Measurements from ENCODE around the gene RFT1.
A peak's percentile ranks its signal among the peaks of the same experiment; 100 is the strongest.
"Not testable (repeated sequence)": the region's sequence is repeated elsewhere in the genome, so short reads cannot be mapped to it uniquely, and the experiment has no call there.

The RFT1 gene

GRCh38 chr3:53162672-53163443, 32.6 kb upstream of the RFT1 start:
- DNase-seq = no peak

DNA sequence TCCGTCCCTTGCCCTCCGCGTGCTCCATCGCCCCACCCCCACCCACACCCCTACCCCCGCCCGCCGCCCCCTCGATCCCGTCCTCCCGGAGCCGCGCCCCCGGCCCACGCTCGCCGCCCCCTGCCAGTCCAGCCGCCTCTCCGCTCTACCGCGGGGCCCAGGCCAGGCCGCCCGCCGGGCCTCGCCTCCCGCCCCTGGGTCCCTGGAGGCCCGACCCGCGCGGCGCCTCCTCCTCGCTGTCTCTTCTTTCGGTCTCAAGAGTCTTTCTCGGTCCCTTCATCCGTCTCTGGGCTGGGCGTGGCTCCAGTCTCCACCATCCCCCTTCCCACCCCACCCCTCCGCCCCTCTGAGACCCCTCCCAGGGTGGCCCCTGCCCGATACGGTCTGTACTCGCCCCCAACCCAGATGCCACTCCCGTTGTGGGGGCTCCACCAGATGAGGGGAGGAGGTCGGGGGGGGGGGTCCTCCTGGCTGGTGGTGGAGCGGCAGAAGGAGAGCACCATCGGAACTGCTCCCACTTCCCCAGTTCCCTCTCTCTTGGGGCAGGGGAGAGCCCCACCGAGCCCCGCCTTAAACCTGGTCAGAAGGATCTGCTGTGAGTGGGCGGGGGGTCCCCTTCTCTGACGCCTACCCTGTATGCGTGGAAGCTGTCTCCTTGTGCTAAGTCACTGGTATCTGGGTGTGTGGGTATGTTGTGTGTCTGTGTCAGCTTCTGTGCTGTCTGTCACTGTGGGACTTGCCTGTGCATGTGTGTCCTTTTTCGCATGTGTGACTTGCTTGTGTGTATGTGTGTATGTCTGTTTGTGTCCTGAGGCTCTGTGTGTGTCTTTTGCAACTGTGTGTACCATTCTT, 31.8 kb upstream of the RFT1 start:
- DNase-seq = peak; percentile 3

- DNase-seq = no peak
Measured at GRCh38 chr3:53161450-53161819, 31.2 kb upstream of the RFT1 start.

DNA sequence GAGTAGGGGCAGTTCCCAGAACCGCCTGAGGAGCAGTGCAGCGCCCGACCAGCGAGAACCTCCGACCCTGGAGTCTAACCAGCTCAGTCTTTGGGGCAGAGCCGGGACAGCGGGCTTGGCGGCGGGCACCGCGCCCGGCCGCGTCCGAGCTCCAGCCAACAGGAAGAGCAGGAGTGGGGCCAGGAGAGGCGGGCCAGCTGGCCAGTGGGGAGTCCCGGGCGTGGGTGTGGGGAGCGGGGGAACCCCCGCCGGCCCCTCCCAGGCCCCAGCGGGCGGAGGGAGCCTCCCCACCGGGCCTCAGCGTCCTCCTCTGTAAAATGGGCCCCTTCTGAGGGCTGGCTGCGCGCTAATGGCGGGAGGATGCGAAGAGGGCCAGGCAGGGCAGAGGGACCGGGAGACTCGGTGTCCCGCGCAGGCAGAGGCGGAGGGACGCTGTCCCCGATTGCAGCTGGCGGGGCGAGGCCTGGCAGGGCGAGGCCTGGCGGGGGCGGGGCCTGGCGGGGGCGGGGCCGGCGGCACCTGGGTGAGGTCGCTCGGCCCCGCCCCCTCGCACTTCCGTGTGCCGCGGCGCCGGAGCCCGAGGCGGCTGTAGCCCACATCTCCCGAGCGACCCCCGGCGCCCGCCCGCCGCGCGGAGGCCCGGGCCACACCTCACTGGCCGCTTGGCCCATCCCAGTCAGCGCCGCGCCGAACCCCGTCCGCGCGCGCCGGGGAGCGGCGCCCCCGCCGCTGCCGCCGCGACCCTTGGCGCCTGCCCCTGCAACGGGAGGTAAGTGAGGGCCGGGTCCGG, 30.6 kb upstream of the RFT1 start, which contains the start of gene PRKCD:
TSS of gene PRKCD (plus strand) at position 550 of the 790 bp plus-strand sequence. CDS start 17,214 bp downstream, outside the sequence.
- peak; percentile 9 for DNase-seq

DNA sequence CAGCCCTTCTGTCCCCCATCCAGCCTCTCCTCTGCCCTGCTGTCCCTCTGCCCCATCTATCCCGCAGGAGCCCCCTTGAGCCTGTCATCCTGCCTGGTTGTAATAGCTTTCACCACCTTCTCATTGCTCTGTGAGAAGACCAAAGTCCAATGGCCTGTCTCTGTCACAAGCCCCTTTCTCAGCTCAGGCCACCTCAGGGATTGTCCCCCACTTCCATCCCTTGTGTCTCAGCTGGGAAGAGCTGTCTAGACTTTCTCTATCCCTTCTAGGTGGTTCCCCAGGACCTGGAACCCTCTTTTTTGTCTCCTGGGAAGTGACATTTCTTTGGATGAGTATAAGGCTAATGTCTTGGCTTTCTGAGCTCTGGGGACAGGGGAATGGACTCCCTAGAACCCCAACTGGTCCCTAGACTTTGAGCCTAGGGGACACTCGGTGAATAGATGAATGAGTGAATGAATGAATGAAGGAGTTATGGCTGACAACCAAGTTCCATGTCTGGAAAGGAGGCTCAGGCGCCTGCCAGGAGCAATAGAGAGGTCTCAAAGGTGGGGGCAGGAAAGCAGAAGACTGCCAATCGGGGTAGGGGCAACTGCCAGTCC, 29.9 kb upstream of the RFT1 start:
- DNase-seq = no peak

GRCh38 chr3:53159156-53160060, 29.2 kb upstream of the RFT1 start:
- DNase-seq = no peak

DNA sequence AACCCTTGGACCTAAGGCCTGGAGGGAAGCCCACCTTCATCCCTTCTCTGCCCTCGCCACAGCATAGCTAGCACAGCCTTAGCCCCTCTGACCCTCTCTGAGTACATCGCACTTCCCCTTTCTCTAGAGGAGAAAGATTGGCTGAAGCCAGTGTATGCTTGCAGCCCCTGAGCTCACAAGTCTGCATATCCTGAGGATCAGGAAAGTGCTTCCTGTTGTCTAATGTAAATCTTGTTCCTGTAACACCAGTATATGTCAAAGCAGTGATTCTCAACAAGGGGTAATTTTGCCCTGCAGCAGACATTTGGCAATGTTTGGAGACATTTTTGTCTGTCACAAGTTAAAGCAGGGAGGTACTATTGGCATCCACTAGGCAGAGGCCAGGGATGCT, 28.5 kb upstream of the RFT1 start:
- DNase-seq = no peak

DNA sequence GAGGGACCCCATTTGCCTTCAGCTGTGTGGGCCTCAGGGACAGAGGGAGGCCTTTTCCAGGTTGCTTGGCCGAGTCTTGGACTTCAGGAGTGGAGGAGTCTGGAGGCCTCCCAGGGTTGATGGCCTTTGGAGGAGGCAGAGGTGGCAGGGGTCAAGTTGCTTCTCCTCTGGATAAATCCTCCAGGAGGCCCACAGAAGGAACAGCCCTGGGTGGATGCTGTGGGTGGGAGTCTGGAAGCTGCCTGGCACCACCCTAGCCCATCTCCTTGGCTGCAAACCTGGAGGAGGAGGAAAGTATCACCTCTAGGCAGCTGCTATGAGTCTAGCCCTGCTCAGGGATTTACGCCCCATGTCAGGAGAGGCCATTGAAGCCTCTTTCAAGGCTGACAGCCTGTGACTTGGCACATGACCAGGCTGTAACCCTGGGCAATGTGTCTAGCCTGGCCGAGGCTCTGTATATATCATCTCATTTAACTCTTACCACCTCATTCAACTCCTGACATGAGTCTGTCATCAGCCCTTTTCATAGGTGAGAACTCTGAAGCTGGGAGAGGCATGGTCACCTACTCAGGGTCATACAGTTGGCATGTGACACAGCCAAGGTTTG, 27.8 kb upstream of the RFT1 start:
- DNase-seq = no peak

- DNase-seq = no peak
Measured at GRCh38 chr3:53156368-53156834, 26.2 kb upstream of the RFT1 start.

DNA sequence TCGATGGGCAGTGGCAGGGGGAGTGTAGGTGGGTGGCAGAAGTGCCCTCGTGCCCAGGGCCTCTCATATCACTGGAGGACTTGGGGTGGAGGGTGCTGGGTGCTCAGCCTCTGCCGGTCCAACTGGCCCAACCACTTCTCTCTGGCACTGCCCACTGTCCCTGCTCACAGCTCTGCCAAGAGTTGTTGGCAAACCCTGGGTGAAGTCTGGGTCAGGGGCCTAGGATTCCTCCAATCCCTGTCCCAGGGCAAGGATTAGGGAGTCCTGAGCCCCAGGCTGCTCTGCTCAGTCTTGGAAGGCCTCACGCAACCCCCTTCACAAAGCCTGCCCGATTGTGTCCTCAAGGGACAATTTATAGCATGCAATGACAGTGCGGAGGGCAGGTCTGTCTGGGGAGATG, 25.5 kb upstream of the RFT1 start:
- DNase-seq = peak; percentile 19

- no peak for DNase-seq
Measured at GRCh38 chr3:53154881-53155285, 24.6 kb upstream of the RFT1 start.

DNA sequence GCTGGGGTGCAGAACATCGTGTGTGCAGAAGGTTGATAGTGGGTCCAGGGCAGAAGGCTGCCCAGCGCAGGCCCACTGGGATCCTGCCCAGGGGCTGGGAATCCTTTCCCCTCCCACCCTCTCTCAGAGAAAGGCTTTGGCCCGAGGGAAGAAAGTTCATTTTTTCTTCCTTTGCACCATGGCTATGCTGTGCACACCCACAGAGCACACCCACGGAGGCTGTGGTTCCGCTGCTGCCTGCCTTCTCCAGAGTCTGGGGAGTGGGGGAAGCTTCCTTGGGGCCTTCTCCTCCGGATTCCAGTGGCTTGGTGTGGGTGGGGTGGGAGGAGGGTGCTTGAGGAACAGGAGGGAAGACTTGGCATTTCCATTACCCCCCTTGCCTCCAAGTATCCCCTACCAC, 23.7 kb upstream of the RFT1 start:
- no peak for DNase-seq

DNA sequence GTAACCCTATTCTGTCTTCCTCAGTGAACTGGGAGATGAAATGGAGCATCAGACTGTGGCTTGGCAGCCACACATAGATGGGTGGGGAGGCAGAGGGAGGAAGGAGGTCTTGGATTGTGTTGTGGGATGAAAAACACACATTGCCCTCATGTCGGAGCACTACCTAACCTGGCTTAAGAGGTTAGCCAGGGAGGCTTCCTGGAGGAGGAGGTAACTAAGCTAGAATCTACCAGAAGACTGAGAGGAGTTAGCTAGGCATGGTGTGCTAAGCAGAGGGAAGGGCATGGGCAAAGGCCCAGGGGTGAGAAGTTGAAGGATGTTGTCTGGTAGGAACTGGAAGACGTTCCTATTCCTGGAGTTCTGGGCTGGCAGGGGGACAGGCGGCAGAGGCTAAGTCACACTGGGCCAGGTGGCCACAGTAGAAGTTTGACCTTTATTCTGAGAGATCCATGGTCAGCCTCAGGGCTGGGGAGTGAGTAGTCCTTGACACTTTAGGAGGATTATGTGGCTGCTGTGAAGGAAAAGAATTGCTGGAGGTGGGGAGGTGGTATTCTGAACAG, 23.1 kb upstream of the RFT1 start:
- no peak for DNase-seq

DNA sequence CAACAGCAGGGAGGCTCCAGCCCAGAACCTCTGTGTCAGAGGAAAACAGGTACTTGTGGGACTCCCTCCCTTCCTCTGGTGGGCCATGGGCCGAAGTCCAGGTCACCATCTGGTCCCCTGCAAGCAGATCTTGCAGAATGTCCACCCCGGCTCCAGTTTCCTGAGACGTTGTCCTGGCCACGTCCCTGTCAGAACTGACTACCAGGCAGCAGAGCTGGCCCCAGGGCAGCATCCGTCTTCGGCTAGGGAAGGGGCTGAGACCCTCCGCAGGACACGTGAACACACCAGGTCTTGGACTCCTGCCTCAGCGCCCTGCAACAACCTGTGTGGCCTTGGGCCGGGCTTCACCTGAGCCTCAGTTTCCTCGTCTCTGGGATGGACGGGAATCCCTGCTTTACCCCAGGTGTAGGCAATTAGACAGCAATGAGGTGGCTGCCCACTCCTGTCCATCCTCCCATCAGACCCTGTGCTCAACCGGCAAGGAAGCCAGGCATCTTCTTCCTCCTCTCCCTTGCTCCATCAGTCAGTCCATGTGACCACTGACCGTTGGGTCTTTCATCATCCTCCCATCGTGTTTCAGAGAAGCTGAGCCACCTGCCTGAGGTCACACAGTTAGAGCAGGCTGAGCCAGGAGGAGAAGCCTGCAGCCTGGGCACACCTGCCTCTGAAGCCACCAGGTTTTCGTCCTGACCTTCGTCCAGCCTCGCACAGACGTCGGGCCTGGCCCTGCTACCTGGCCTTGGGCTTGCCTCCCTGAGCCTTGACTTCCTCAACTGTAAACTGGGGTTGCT, 21.8 kb upstream of the RFT1 start:
- DNase-seq = no peak

- no peak for DNase-seq
Measured at GRCh38 chr3:53151465-53151864, 21.2 kb upstream of the RFT1 start.

DNA sequence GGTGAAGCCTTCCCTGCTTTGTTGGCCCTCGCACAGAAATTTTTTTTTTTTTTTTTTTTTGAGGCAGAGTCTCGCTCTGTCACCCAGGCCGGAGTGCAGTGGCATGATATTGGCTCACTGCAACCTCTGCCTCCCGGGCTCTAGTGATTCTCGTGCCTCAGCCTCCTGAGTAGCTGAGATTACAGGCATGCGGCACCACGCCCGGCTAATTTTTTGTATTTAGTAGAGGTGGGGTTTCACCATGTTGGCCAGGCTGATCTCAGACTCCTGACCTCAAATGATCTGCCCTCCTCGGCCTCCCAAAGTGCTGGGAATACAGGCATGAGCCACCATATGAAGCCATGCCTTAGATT, 20.8 kb upstream of the RFT1 start:
- not testable (repeated sequence) for DNase-seq

DNA sequence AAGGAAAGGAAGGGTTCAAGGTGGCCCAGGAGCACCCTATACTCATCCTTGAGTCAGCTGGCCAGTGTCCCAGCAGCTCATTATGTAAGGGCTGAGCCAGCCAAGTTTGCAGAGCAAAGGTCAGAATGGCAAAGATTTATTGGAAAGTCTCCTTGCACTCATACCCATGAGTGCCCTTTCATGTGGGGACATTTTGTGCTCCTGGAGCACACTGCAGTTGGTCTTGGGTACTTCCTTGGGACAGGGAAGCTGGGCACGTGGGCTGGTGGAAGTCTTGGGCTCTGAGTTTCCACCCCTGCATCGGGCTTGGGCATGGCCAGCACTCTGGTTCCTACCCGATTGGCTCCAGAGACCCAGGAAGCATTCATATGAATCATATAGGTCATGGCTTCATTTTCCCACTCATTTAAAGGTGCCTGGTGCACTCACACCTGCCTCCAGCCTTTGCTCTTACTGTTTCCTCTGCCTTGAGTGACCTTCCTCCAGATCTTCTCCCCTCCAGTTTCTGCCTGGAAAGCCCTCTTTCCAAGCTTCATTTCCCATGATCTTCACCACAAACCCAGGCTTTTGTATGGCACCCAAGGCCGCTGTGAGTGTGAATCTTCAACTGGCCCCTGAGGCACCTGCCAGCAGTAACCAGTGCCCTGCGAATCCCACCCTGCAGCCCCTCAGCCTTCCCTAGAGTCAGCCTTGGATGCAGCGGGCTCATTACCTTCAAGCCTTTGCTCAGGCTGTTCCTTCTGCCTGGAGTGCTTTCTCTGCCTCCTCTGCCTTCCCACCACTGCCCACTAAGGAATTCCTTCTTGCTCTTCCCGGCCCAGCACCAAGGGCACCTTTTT, 20.2 kb upstream of the RFT1 start:
- DNase-seq = no peak

GRCh38 chr3:53149699-53150098, 19.5 kb upstream of the RFT1 start:
- DNase-seq = no peak

- DNase-seq = no peak
Measured at GRCh38 chr3:53149006-53149690, 18.9 kb upstream of the RFT1 start.

Data from DMS79 (cell line).